NCI-H2196 treated with DMSO at 0.1 percent for 48 hours (cell line): ENCODE data around the gene SGMS1.
"Not testable (repeated sequence)": the region's sequence is repeated elsewhere in the genome, so short reads cannot be mapped to it uniquely, and the experiment has no call there.

ENCODE experiments used
- DNase-seq: peaks from one replicate; lab custom pipeline; 2025; ENCODE audit not compliant: unreplicated experiment; lab: John Stamatoyannopoulos, UW

SGMS1 gene

DNA sequence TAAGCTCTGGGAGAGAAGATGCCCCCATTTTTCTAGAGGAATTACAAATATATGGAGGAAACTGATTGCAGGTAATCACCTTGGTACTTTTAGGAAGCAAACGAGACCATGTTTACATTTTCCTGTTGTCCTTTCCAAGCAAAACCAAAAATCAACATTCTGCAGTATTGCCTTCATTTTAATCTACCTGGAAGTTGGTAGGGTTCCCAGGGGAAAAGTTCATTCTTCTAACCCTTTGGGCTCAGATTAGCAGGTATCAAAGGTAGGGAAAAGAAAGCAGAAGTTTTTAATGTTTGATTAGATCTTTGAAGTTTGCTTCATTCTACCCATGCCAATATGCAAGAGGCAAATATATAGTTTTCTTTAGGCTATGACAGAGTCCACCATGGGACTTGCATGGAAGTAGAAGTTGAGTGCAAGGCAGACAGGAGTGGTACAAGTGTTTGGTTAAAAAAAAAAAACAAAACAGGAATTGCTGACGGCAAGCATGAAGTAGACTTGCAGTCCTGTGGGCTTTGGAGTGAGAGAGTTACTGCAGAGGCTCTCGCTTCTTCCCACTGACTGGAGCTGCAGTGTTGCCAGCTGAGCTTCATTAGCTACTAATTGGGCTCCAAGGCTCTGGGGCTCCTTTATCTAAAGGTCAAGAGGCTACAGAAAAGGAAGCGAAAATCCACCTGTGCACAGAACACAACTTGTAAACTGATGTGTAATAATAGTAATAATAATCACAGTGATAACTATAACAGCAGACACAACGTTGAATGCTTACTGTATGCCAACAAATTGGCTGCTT is 343.5 kb downstream of the SGMS1 start:
- DNase-seq: no peak

DNA sequence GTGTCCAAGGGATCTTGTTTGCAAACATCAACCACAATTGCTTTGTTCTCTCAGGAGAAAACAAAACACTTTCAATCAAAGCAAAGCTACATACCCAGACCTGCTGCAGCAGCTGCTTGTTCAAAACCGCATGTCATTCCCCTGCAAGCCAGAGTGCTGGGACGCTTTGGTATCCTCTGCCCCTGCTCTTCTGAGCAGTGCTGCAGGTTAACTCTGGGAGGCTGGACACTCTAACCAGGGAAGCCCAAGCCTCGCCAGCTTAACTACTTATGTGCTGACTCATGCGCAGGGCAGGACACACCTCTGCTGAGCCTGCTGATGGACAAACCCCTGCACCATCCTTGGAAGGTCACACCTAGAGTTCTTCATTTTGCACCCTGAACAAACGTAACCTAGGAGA is 344.3 kb downstream of the SGMS1 start:
- no peak for DNase-seq

- no peak for DNase-seq
Observed at GRCh38 chr10:50275650-50276235, 348.0 kb downstream of the SGMS1 start.

- DNase-seq: no peak
Observed at GRCh38 chr10:50272531-50272930, 351.2 kb downstream of the SGMS1 start.

- DNase-seq: no peak
Observed at GRCh38 chr10:50271564-50272250, 352.0 kb downstream of the SGMS1 start.

- DNase-seq: not testable (repeated sequence)
Observed at GRCh38 chr10:50267877-50268276, 355.9 kb downstream of the SGMS1 start.

DNA sequence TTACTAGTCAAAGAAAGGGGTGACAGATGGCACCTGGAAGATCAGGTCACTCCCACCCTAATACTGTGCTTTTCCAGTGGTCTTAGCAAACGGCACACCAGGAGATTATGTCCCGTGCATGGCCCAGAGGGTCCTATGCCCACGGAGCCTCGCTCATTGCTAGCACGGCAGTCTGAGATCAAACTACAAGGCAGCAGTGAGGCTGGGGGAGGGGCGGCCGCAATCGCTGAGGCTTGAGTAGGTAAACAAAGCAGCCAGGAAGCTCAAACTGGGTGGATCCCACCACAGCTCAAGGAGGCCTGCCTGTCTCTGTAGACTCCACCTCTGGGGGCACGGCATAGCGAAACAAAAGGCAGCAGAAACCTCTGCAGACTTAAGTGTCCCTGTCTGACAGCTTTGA is 361.1 kb downstream of the SGMS1 start:
- DNase-seq: not testable (repeated sequence)

- DNase-seq: no peak
Observed at GRCh38 chr10:50260791-50261281, 362.9 kb downstream of the SGMS1 start.
